OCI-LY3 (cell line): ENCODE data around the gene PIMREG.

Experiments
- H2AFZ ChIP-seq: fragments of 200-600, 300-600 bp; shearing (Covaris generic); 2 replicates; pipeline ENCODE4 v1.6.0; 2014; ENCODE audit warnings: antibody characterized with exemption, low read depth, low read length
- H3K27ac ChIP-seq: fragments of 200-600, 300-600 bp; sonication (generic); 2 replicates; pipeline ENCODE4 v1.5.1; 2014; ENCODE audit warnings: mild to moderate bottlenecking, low read length, moderate library complexity, mixed read lengths
- H3K27me3 ChIP-seq: fragments of 200-600, 300-600 bp; sonication (generic); 2 replicates; pipeline ENCODE4 v1.6.1; 2014; ENCODE audit warnings: low read depth, low read length, mixed read lengths
- H3K36me3 ChIP-seq: fragments of 200-600, 300-600 bp; sonication (generic); replicated peaks from 2 replicates; pipeline ENCODE3; 2014; ENCODE audit warnings: low read depth, low read length, mixed read lengths
- H3K4me1 ChIP-seq: fragments of 300-600, 200-600 bp; sonication (generic); 2 replicates; pipeline ENCODE4 v1.6.1; 2014; ENCODE audit warnings: low read length, mixed read lengths
- H3K4me2 ChIP-seq: fragments of 200-600, 300-600 bp; sonication (generic); 2 replicates; pipeline ENCODE4 v1.6.1; 2014; ENCODE audit warnings: low read length, mixed read lengths
- H3K4me3 ChIP-seq: fragments of 300-600, 200-600 bp; sonication (generic); 2 replicates; pipeline ENCODE4 v1.5.1; 2014; ENCODE audit warnings: antibody characterized with exemption, mild to moderate bottlenecking, low read length, moderate library complexity
- H3K79me2 ChIP-seq: fragments of 300-600, 200-600 bp; shearing (Covaris generic); 2 replicates; pipeline ENCODE4 v1.6.1; 2014; ENCODE audit warnings: mild to moderate bottlenecking, low read length, mixed read lengths
- H3K9ac ChIP-seq: fragments of 300-600, 200-600 bp; shearing (Covaris generic); 2 replicates; pipeline ENCODE4 v1.6.0; 2014; ENCODE audit warnings: mild to moderate bottlenecking, low read length, moderate library complexity
- H3K9me3 ChIP-seq: fragments of 200-600, 300-600 bp; shearing (Covaris generic); 2 replicates; pipeline ENCODE4 v1.6.1; 2014; ENCODE audit warnings: low read length, mixed read lengths; ENCODE audit not compliant: insufficient read depth
- H4K20me1 ChIP-seq: fragments of 200-600, 300-600 bp; sonication (generic); 2 replicates; pipeline ENCODE4 v1.6.1; 2016; ENCODE audit warnings: low read length, mixed read lengths; ENCODE audit not compliant: insufficient read depth
- CTCF ChIP-seq: fragments of 200-600, 300-600 bp; sonication (generic); IDR thresholded peaks from 2 replicates; pipeline ENCODE4 v1.5.1; 2014; ENCODE audit warnings: antibody characterized with exemption, low read length, low read depth
- EZH2phosphoT487 ChIP-seq: fragments of 200-600 bp; shearing (Covaris generic); IDR thresholded peaks from 2 replicates; pipeline ENCODE4 v1.6.1; 2018; ENCODE audit warnings: antibody characterized with exemption, mixed run types, low read depth

Gene PIMREG

GRCh38 chr17:6444571-6445335 lies 498 bp downstream of the PIMREG start:
- Histone ChIP-seq H3K36me3 (no peaks in the 10 kb centered on the region), H3K9me3 (no peaks in the 10 kb centered on the region), H3K27me3 (peaks cover 5% of the 10 kb centered on the region; the same call in 1 of the 2 replicates), H3K4me3 (no peak overlapping the region), H3K79me2 (no peaks in the 10 kb centered on the region), H2AFZ (no peak overlapping the region), H3K4me2 (no peak overlapping the region), H3K4me1 (no peaks in the 10 kb centered on the region), H3K27ac (no peak overlapping the region), H4K20me1 (no peaks in the 10 kb centered on the region), H3K9ac (no peak overlapping the region)
- no peak for TF ChIP-seq CTCF
- no peak for TF ChIP-seq EZH2phosphoT487

GRCh38 chr17:6446516-6447100 lies 2.4 kb downstream of the PIMREG start:
- no peak overlapping the region for H3K27ac ChIP-seq
- H4K20me1 ChIP-seq, result no peaks in the 10 kb centered on the region
- H3K4me1 ChIP-seq, result no peaks in the 10 kb centered on the region
- no peak overlapping the region for H2AFZ ChIP-seq
- no peaks in the 10 kb centered on the region for H3K36me3 ChIP-seq
- H3K9ac ChIP-seq, result no peak overlapping the region
- TF ChIP-seq EZH2phosphoT487 (no peak), CTCF (no peak)
- no peaks in the 10 kb centered on the region for H3K27me3 ChIP-seq
- no peak overlapping the region for H3K4me3 ChIP-seq
- no peak overlapping the region for H3K4me2 ChIP-seq
- no peaks in the 10 kb centered on the region for H3K9me3 ChIP-seq
- no peaks in the 10 kb centered on the region for H3K79me2 ChIP-seq

DNA sequence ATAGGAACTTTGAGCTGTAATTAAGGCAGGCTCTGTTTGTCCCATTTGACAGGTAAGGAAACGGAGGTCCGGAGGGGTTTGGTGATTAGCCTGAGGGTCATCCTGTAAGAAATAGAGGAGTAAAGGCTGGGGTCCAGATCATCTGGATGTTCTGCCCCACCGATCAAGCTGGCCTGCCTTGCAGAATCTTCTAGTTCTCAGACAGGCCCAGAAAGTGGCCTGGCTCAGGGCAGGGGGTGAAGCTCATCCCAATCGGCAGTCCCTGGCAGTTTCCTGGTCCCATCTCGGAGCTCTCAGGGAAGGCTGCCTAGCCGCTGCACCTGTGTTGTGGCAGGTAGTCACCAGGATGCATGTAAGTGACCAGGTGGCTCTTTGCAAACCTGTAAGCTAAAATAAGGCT lies 4.2 kb downstream of the PIMREG start:
- H3K27me3 ChIP-seq, result no peaks in the 10 kb centered on the region
- no peak for TF ChIP-seq CTCF
- no peak for TF ChIP-seq EZH2phosphoT487
- H3K27ac ChIP-seq, result no peak overlapping the region
- H3K36me3 ChIP-seq, result no peaks in the 10 kb centered on the region
- H3K4me2 ChIP-seq, result no peak overlapping the region
- no peaks in the 10 kb centered on the region for H4K20me1 ChIP-seq
- no peak overlapping the region for H3K4me3 ChIP-seq
- no peaks in the 10 kb centered on the region for H3K79me2 ChIP-seq
- H3K4me1 ChIP-seq, result no peaks in the 10 kb centered on the region
- H3K9ac ChIP-seq, result no peak overlapping the region
- H3K9me3 ChIP-seq, result no peaks in the 10 kb centered on the region
- H2AFZ ChIP-seq, result no peak overlapping the region

GRCh38 chr17:6449307-6449706 lies 5.1 kb downstream of the PIMREG start:
- H3K4me2 ChIP-seq, result no peak overlapping the region
- no peak overlapping the region for H3K27ac ChIP-seq
- H3K9ac ChIP-seq, result no peak overlapping the region
- H3K4me1 ChIP-seq, result no peaks in the 10 kb centered on the region
- H2AFZ ChIP-seq, result no peak overlapping the region
- H3K4me3 ChIP-seq, result no peak overlapping the region
- TF ChIP-seq EZH2phosphoT487 (no peak), CTCF (no peak)
- H4K20me1 ChIP-seq, result no peaks in the 10 kb centered on the region
- no peaks in the 10 kb centered on the region for H3K9me3 ChIP-seq
- no peaks in the 10 kb centered on the region for H3K79me2 ChIP-seq
- no peaks in the 10 kb centered on the region for H3K27me3 ChIP-seq
- no peaks in the 10 kb centered on the region for H3K36me3 ChIP-seq
